SH-SY5Y (cell line): ENCODE measurements around the gene HTR2A.

ENCODE experiments used
- GATA2 ChIP-seq: IDR thresholded peaks from 2 replicates; pipeline ENCODE4 v1.6.1; 2011; ENCODE audit warnings: mild to moderate bottlenecking, low read depth, low read length
- GATA3 ChIP-seq: IDR thresholded peaks from 2 replicates; pipeline ENCODE4 v1.6.1; 2011; ENCODE audit warnings: low read depth, mild to moderate bottlenecking, low read length, moderate library complexity

HTR2A gene

GRCh38 chr13:46894568-46894967 lies 2.3 kb downstream of the HTR2A start:
- TF ChIP-seq GATA3 (no peak), GATA2 (no peak)

- TF ChIP-seq GATA2 (no peak), GATA3 (no peak)
Observed at GRCh38 chr13:46893798-46894560, 2.9 kb downstream of the HTR2A start.

- TF ChIP-seq GATA3 (no peak), GATA2 (no peak)
Observed at GRCh38 chr13:46893221-46893740, 3.6 kb downstream of the HTR2A start.

- TF ChIP-seq GATA2 (no peak), GATA3 (no peak)
Observed at GRCh38 chr13:46885018-46885417, 11.8 kb downstream of the HTR2A start.

GRCh38 chr13:46884531-46884930 lies 12.3 kb downstream of the HTR2A start:
- TF ChIP-seq GATA2 (no peak), GATA3 (no peak)

GRCh38 chr13:46881621-46882020 lies 15.2 kb downstream of the HTR2A start:
- TF ChIP-seq GATA2 (no peak), GATA3 (no peak)

- TF ChIP-seq GATA2 (no peak), GATA3 (no peak)
Observed at GRCh38 chr13:46874006-46874405, 22.8 kb downstream of the HTR2A start.

GRCh38 chr13:46871557-46871956 lies 25.3 kb downstream of the HTR2A start:
- TF ChIP-seq GATA3 (no peak), GATA2 (no peak)

GRCh38 chr13:46868091-46868490 lies 28.8 kb downstream of the HTR2A start:
- no peak for TF ChIP-seq GATA3
- no peak for TF ChIP-seq GATA2

- TF ChIP-seq GATA3 (no peak), GATA2 (no peak)
Observed at GRCh38 chr13:46866150-46866549, 30.7 kb downstream of the HTR2A start.

- TF ChIP-seq GATA2 (no peak), GATA3 (no peak)
Observed at GRCh38 chr13:46864941-46865340, 31.9 kb downstream of the HTR2A start.

- TF ChIP-seq GATA2 (no peak), GATA3 (no peak)
Observed at GRCh38 chr13:46861959-46862358, 34.9 kb downstream of the HTR2A start.

GRCh38 chr13:46860722-46861121 lies 36.1 kb downstream of the HTR2A start:
- TF ChIP-seq GATA3 = peak; percentile 54; the same call in 1 of the 2 replicates
- peak; percentile 31; the same call in 1 of the 2 replicates for TF ChIP-seq GATA2

GRCh38 chr13:46858776-46859175 lies 38.1 kb downstream of the HTR2A start:
- TF ChIP-seq GATA2 (no peak), GATA3 (no peak)

- TF ChIP-seq GATA2 (no peak), GATA3 (no peak)
Observed at GRCh38 chr13:46858163-46858562, 38.7 kb downstream of the HTR2A start.

GRCh38 chr13:46855664-46856063 lies 41.2 kb downstream of the HTR2A start:
- TF ChIP-seq GATA3 (no peak), GATA2 (no peak)
